Measurements from ENCODE around the gene EDEM2. TPM values are rescaled to one million over a fixed set of nuclear protein-coding genes. Genes with fewer than 3 reads are reported as not detected.

EDEM2 gene
- total and polyA plus RNA-seq, 10 donors: 18.3 to 37.5 (median 32.2) TPM

DNA sequence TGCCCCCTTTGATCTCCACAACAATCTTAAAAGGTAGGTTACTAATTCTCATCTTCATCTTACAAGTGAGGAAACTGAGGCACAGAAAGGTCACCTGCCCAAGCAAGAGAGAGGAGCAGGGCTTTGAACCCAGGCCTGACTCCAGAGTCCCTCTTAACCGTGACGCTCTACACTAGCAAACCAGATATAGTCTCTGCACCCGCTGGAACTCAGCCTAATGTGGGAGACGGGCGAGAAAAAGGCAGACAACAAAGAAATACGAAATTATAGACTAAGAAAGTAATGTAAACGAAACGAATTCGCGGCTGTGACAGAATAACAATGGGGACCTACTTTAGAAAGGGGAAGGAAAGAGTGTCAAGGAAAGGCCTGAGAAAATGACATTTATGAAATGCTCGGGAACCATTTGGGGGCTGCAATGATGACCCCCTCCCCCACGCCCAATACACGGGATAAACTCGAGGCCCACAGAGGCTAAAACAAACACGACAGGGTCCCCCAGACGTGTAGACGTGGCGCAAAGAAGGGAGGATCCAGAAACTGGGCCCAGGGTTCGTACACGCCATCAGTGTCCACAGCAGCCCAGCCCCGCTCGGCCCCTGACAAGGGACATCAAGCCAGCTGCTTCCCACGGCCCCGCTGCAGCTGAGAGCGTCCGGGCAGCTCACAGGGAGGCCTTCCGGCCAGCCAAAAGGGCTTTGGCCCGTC is 55.2 kb downstream of the EDEM2 start:
- 0 to 1% (median 0%) methylated on average over 22 to 28 of the region's 28 CpGs for WGBS, 5 donors
- H3K27me3 ChIP-seq (replicated peaks in 1 of 7): no peaks in the 10 kb centered on the region
- TF ChIP-seq POLR2A (IDR thresholded peaks at IDR 0.05): no peak
- TF ChIP-seq, protein P1, sequence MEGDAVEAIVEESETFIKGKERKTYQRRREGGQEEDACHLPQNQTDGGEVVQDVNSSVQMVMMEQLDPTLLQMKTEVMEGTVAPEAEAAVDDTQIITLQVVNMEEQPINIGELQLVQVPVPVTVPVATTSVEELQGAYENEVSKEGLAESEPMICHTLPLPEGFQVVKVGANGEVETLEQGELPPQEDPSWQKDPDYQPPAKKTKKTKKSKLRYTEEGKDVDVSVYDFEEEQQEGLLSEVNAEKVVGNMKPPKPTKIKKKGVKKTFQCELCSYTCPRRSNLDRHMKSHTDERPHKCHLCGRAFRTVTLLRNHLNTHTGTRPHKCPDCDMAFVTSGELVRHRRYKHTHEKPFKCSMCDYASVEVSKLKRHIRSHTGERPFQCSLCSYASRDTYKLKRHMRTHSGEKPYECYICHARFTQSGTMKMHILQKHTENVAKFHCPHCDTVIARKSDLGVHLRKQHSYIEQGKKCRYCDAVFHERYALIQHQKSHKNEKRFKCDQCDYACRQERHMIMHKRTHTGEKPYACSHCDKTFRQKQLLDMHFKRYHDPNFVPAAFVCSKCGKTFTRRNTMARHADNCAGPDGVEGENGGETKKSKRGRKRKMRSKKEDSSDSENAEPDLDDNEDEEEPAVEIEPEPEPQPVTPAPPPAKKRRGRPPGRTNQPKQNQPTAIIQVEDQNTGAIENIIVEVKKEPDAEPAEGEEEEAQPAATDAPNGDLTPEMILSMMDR (IDR thresholded peaks at IDR 0.05 in 8 of 11, conservative IDR thresholded peaks at IDR 0.05 in 3 of 11): no peak
- no peak for TF ChIP-seq POLR2AphosphoS5 (IDR thresholded peaks at IDR 0.05)
- no peaks in the 10 kb centered on the region for H3K9me3 ChIP-seq
- intact Hi-C loops (cut with DNase I; ENCODE audit: low total_unique reads): no loop called here
- peaks cover 28 to 75% (median 61%) of the 10 kb centered on the region in 6 donors for H3K4me1 ChIP-seq
- peak overlapping the region; percentile 90 to 98 (median 92) for H3K27ac ChIP-seq
- H3K4me3 ChIP-seq: peak overlapping the region; percentile 81 to 97 (median 91)
- DNase-seq: no peak
- peaks cover 0 to 20% (median 3%) of the 10 kb centered on the region in 6 donors for H3K36me3 ChIP-seq

- intact Hi-C loops (cut with DNase I; ENCODE audit: low total_unique reads): no loop called here
- peaks cover 0 to 37% (median 3%) of the 10 kb centered on the region in 6 donors for H3K36me3 ChIP-seq
- H3K27me3 ChIP-seq (replicated peaks in 1 of 7): no peaks in the 10 kb centered on the region
- WGBS, 5 donors: 76 to 92% (median 86%) methylated on average over 2 of the region's 2 CpGs
- no peak overlapping the region for H3K4me3 ChIP-seq
- H3K4me1 ChIP-seq: peaks cover 31 to 90% (median 66%) of the 10 kb centered on the region in 6 donors
- no peak for DNase-seq
- peak overlapping the region in 3 of 8 donors; percentile 8 to 36 (median 19) for H3K27ac ChIP-seq
- no peaks in the 10 kb centered on the region for H3K9me3 ChIP-seq
- TF ChIP-seq, protein P1 (IDR thresholded peaks at IDR 0.05 in 8 of 11, conservative IDR thresholded peaks at IDR 0.05 in 3 of 11): no peak
- TF ChIP-seq POLR2A (IDR thresholded peaks at IDR 0.05) (no peak), POLR2AphosphoS5 (IDR thresholded peaks at IDR 0.05) (no peak)
Measured at GRCh38 chr20:35088231-35089145, 58.6 kb downstream of the EDEM2 start.

- peaks cover 0 to 37% (median 3%) of the 10 kb centered on the region in 6 donors for H3K36me3 ChIP-seq
- intact Hi-C loops (cut with DNase I; ENCODE audit: low total_unique reads): no loop called here
- H3K9me3 ChIP-seq: no peaks in the 10 kb centered on the region
- no peak for DNase-seq
- peak overlapping the region in 3 of 8 donors; percentile 8 to 36 (median 19) for H3K27ac ChIP-seq
- no peaks in the 10 kb centered on the region for H3K27me3 ChIP-seq (replicated peaks in 1 of 7)
- peaks cover 25 to 90% (median 64%) of the 10 kb centered on the region in 6 donors for H3K4me1 ChIP-seq
- H3K4me3 ChIP-seq: no peak overlapping the region
- TF ChIP-seq POLR2A (IDR thresholded peaks at IDR 0.05): no peak
- TF ChIP-seq, protein P1 (IDR thresholded peaks at IDR 0.05 in 8 of 11, conservative IDR thresholded peaks at IDR 0.05 in 3 of 11): no peak
- no peak for TF ChIP-seq POLR2AphosphoS5 (IDR thresholded peaks at IDR 0.05)
- 73 to 78% (median 75%) methylated on average over 5 of the region's 5 CpGs for WGBS, 5 donors
Measured at GRCh38 chr20:35087791-35088190, 59.3 kb downstream of the EDEM2 start.
